Smooth muscle cell (in vitro differentiated cells): ENCODE measurements around the gene OLIG1. TPM values are rescaled to one million over a fixed set of nuclear protein-coding genes. Genes with fewer than 3 reads are reported as not detected.
A peak's percentile ranks its signal among the peaks of the same experiment; 100 is the strongest.

Source experiments
- DNase-seq: peaks from one replicate; lab custom pipeline; 2025; ENCODE audit not compliant: unreplicated experiment; lab: John Stamatoyannopoulos, UW
- H2AFZ ChIP-seq: fragments of 200-600 bp; sonication (generic); 2 replicates; pipeline ENCODE4 v1.6.0; 2016; ENCODE audit warnings: antibody characterized with exemption, low read depth, mild to moderate bottlenecking
- H3F3A ChIP-seq: fragments of 200-600 bp; sonication (generic); 2 replicates; pipeline ENCODE4 v1.6.0; 2017; ENCODE audit warnings: antibody characterized with exemption, low read depth
- H3K27ac ChIP-seq: fragments of 200-600 bp; sonication (generic); 2 replicates; pipeline ENCODE4 v1.5.1; 2016; ENCODE audit warnings: low read depth, mild to moderate bottlenecking
- H3K27me3 ChIP-seq: fragments of 200-600 bp; sonication (generic); 2 replicates; pipeline ENCODE4 v1.6.1; 2016; ENCODE audit warnings: low read depth, mild to moderate bottlenecking
- H3K36me3 ChIP-seq: fragments of 200-600 bp; sonication (generic); 2 replicates; pipeline ENCODE4 v1.5.1; 2016; ENCODE audit warnings: low read depth
- H3K4me1 ChIP-seq: fragments of 200-600 bp; sonication (generic); 2 replicates; pipeline ENCODE4 v1.5.1; 2016; ENCODE audit warnings: low read depth
- H3K4me2 ChIP-seq: fragments of 200-600 bp; sonication (generic); 2 replicates; pipeline ENCODE4 v1.6.0; 2016; ENCODE audit warnings: mild to moderate bottlenecking
- H3K4me3 ChIP-seq: fragments of 200-600 bp; sonication (generic); 2 replicates; pipeline ENCODE4 v1.5.1; 2016; ENCODE audit warnings: mild to moderate bottlenecking
- H3K79me2 ChIP-seq: fragments of 200-600 bp; sonication (generic); 2 replicates; pipeline ENCODE4 v1.6.0; 2016; ENCODE audit warnings: low read depth, mild to moderate bottlenecking
- H3K9ac ChIP-seq: fragments of 200-600 bp; sonication (generic); 2 replicates; pipeline ENCODE4 v1.6.0; 2016; ENCODE audit warnings: low read depth
- H3K9me3 ChIP-seq: fragments of 200-600 bp; sonication (generic); replicated peaks from 2 replicates; pipeline ENCODE4 v1.5.1; 2016; ENCODE audit warnings: low read depth
- H4K20me1 ChIP-seq: fragments of 200-600 bp; sonication (generic); 2 replicates; pipeline ENCODE4 v1.6.0; 2016; ENCODE audit warnings: low read depth
- WGBS: methylation state at CpG from one replicate; pipeline ENCODE4 v1.1.7; 2016; ENCODE audit warnings: low lambda C conversion rate; 5-methylcytosine and 5-hydroxymethylcytosine counted together
- polyA plus RNA-seq: library from polyadenylated mRNA; unstranded; fragments of >200 nt; fragmentation: Nextera tagmentation; extraction: Ambion mirVana; gene quantifications from 2 replicates; pipeline ENCODE4 v1.2.1, GENCODE V29; 2016
- total RNA-seq: library from RNA; depleted of rRNA; stranded (reverse); fragments of >200 nt; gene quantifications from 2 replicates; pipeline ENCODE4 v1.2.3, GENCODE V29; 2014
- TF ChIP-seq, protein P1 (sequence below): fragments of 200-600 bp; sonication (generic); IDR thresholded peaks from 2 replicates; pipeline ENCODE4 v1.5.1; 2017; ENCODE audit warnings: borderline replicate concordance, mild to moderate bottlenecking, antibody characterized with exemption; ENCODE audit not compliant: insufficient read depth, poor library complexity, severe bottlenecking

Gene OLIG1
- total and polyA plus RNA-seq, 2 experiments from 2014 or later = not detected

DNA sequence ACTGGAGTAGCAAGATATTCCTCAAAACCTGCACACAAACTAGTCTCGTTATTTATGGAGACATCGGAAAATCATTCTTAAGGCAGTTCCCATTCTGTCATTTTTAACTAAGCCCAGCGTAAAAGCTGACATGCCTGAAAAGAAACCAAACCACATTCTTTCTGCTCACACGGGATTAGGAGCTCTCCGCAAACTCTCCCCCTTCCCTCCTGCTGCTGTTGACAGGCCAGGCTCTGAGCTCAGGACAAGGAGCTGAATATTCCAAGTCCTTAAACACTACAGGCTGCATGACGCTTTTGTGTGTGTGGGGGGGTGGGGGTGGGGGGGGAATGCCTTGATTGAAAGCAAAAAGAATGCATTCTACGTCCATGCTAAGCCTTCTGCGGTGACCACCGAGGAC lies 5.2 kb downstream of the OLIG1 start:
- Histone ChIP-seq H2AFZ (no peak overlapping the region), H4K20me1 (no peaks in the 10 kb centered on the region), H3K9ac (no peak overlapping the region), H3K9me3 (no peaks in the 10 kb centered on the region), H3K79me2 (no peaks in the 10 kb centered on the region), H3K27me3 (peaks cover 66% of the 10 kb centered on the region), H3K4me1 (peaks cover 32% of the 10 kb centered on the region), H3F3A (peaks cover 9% of the 10 kb centered on the region), H3K36me3 (no peaks in the 10 kb centered on the region), H3K4me2 (peak overlapping the region; percentile 77), H3K27ac (peak overlapping the region; percentile 54), H3K4me3 (no peak overlapping the region)
- DNase-seq = no peak
- 6% methylated on average over 9 of the region's 9 CpGs for WGBS
- TF ChIP-seq, protein P1, sequence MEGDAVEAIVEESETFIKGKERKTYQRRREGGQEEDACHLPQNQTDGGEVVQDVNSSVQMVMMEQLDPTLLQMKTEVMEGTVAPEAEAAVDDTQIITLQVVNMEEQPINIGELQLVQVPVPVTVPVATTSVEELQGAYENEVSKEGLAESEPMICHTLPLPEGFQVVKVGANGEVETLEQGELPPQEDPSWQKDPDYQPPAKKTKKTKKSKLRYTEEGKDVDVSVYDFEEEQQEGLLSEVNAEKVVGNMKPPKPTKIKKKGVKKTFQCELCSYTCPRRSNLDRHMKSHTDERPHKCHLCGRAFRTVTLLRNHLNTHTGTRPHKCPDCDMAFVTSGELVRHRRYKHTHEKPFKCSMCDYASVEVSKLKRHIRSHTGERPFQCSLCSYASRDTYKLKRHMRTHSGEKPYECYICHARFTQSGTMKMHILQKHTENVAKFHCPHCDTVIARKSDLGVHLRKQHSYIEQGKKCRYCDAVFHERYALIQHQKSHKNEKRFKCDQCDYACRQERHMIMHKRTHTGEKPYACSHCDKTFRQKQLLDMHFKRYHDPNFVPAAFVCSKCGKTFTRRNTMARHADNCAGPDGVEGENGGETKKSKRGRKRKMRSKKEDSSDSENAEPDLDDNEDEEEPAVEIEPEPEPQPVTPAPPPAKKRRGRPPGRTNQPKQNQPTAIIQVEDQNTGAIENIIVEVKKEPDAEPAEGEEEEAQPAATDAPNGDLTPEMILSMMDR = no peak

DNA sequence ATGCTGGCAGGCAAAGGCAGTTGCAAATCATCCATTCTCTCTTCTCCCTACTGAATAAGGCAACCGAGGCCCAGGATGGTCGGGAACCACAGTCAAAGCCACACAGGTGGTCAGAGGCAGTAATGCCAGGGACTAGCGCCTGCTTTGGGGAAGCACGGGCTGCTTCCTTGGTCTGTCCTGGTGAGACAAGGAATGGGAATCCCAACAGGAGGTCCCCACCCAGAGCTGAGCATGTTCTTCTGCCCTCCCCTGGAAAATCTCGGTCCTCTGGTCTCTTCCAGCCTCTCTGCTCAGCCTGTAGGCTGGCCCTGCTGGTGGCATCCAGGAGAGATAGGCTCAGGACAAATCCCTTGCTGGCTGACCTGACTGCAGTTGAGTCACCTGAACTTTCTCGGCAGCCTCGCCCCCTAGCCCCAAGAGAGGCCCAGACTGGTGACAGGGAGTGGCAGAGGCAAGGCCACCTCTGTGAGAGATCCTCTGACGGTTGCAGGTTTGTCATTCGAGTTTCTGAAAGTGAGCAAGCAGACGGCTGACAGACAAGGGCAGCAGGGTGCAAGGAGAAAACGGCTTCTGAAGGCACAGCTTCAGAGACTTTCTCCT lies 5.8 kb downstream of the OLIG1 start:
- 43% methylated on average over 11 of the region's 11 CpGs for WGBS
- no peak for DNase-seq
- Histone ChIP-seq H3K9ac (no peak overlapping the region), H3K27ac (peak overlapping the region; percentile 54), H4K20me1 (no peaks in the 10 kb centered on the region), H3K36me3 (no peaks in the 10 kb centered on the region), H3K4me2 (peak overlapping the region; percentile 77), H3F3A (peaks cover 9% of the 10 kb centered on the region), H3K9me3 (no peaks in the 10 kb centered on the region), H3K4me1 (peaks cover 32% of the 10 kb centered on the region), H3K27me3 (peaks cover 61% of the 10 kb centered on the region), H3K4me3 (no peak overlapping the region), H2AFZ (no peak overlapping the region), H3K79me2 (no peaks in the 10 kb centered on the region)
- TF ChIP-seq, protein P1 = no peak

DNA sequence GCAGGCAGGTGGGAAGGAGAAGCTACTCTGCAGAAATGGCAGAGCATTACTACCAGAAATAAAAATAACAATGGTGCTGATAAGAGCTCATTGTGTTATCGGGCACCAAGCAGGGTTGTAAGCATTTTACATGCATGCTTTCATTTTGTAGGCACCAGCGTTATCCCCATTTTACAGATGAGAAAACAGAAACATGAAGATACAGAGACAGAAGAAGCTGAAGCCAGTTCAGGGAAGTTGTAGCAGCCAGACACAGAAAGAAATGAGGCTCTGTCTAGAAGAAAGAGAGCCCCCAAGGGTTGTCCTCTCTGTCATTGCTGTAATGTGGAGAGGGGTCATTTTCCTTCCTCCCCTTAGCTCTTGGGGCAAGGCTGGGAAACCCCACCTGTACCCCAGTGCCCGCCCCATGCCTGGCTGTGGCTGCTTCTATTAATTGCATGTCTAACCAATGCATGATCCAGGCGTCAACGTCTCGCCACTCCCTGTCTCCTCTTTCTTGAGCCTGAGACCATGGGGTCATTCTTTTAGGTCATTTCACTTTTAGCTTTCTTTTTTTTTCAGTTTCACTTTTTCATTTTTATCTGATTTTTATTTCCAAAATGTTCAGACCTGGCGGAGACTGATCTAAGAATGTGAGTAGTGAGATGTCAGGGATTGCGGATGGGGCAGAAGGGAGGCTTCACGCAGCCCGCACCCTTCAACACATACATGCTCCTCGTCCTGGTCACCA lies 6.8 kb downstream of the OLIG1 start:
- no peaks in the 10 kb centered on the region for H3K36me3 ChIP-seq
- H3K9me3 ChIP-seq = no peaks in the 10 kb centered on the region
- no peak for DNase-seq
- no peak overlapping the region for H3K9ac ChIP-seq
- no peaks in the 10 kb centered on the region for H3K79me2 ChIP-seq
- H4K20me1 ChIP-seq = no peaks in the 10 kb centered on the region
- no peak overlapping the region for H3K27ac ChIP-seq
- H3K4me1 ChIP-seq = peaks cover 23% of the 10 kb centered on the region
- H2AFZ ChIP-seq = no peak overlapping the region
- H3K27me3 ChIP-seq = peaks cover 51% of the 10 kb centered on the region
- WGBS = 87% methylated on average over 11 of the region's 11 CpGs
- TF ChIP-seq, protein P1 = no peak
- no peak overlapping the region for H3K4me2 ChIP-seq
- no peak overlapping the region for H3K4me3 ChIP-seq
- peaks cover 9% of the 10 kb centered on the region for H3F3A ChIP-seq
